HG02885 (cell line): Measurements from ENCODE around the gene CERS3.
"Not testable (repeated sequence)": the region's sequence is repeated elsewhere in the genome, so short reads cannot be mapped to it uniquely, and the experiment has no call there.

Experiments
- ATAC-seq: cut with Tn5 transposase; IDR thresholded peaks from one replicate; pipeline ENCODE4 v1.9.1; 2021; ENCODE audit warnings: mild to moderate bottlenecking; ENCODE audit not compliant: unreplicated experiment, poor library complexity

The CERS3 gene

GRCh38 chr15:100471933-100472332 is 56.8 kb downstream of the CERS3 start:
- no peak for ATAC-seq

- no peak for ATAC-seq
These were observed 60.5 kb downstream of the CERS3 start for GRCh38 chr15:100468285-100468684.

- ATAC-seq, result no peak
These were observed 62.7 kb downstream of the CERS3 start for GRCh38 chr15:100466073-100466472.

- ATAC-seq, result peak; percentile 67
These were observed 63.9 kb downstream of the CERS3 start for GRCh38 chr15:100464888-100465287.

DNA sequence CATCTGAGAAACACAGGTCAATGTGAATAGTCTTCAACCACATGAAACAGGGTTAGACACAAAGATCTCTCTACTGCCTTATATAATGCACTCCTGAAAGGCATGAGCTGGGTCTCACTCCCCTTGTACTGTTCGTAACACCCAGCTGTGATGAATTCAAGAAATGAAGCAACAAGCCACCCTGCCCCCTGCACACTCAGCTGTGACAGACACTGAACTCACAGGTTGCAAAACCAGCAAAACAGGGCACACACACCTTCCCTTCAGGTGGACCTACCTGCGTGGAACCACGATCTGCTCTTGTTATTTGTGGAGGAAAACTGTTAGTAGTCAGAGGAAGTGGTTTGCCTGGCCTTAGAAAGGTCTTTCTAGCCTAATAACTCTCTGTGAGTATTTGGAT is 64.5 kb downstream of the CERS3 start:
- no peak for ATAC-seq

- no peak for ATAC-seq
These were observed 65.2 kb downstream of the CERS3 start for GRCh38 chr15:100463515-100463914.

DNA sequence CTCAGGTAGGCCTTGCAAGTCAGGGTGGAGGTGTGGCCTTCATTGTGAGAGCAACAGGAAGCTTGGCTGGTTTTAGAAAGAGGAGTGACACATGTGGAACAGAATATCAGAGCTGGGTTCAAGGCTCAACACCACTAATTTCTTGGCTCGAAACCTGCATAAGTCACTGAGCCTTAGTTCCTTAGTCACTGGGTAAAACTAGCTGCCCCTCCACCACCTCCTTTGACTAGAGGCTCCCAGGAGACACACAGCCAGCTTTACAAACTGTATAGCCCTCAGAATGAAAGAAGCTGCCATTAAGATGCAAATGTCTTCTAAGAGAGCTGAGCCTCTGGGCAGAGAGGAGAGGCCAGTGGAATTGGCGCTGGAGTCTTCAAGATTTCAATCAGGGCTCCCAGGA is 67.7 kb downstream of the CERS3 start:
- ATAC-seq, result peak; percentile 34

- no peak for ATAC-seq
These were observed 71.5 kb downstream of the CERS3 start for GRCh38 chr15:100457201-100457600.

DNA sequence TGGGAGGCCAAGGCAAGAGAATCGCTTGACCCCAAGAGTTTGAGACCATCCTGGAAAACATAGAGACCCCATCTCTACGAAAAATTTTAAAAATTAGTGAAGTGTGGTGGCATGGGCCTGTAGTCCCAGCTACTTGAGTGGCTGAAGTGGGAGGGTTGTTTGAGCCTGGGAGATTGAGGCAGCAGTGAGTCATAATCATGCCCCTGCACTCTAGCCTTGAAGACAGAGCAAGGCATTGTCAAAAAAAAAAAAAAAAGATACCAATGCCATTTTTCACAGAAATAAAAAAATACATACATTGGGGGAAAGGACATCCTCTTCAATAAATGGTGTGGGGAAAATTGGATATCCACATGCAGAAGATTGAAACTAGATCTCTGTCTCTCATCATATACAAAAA is 74.6 kb downstream of the CERS3 start:
- no peak for ATAC-seq

- ATAC-seq, result no peak
These were observed 80.3 kb downstream of the CERS3 start for GRCh38 chr15:100448481-100448880.

DNA sequence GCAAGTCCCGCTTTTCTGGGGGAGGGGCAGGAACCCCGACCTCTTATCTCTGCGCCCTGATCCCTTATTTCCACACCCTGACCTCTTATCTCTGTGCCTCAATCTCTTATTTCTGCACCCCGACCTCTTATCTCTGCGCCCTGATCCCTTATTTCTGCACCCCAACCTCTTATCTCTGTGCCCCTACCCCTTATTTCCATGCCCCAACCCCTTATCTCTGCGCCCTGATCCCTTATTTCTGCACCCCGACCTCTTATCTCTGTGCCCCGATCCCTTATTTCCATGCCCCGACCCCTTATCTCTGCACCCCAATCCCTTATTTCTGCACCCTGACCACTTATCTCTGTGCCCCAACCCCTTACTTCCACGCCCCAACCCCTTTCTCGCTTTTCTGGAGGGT is 87.7 kb downstream of the CERS3 start:
- not testable (repeated sequence) for ATAC-seq

DNA sequence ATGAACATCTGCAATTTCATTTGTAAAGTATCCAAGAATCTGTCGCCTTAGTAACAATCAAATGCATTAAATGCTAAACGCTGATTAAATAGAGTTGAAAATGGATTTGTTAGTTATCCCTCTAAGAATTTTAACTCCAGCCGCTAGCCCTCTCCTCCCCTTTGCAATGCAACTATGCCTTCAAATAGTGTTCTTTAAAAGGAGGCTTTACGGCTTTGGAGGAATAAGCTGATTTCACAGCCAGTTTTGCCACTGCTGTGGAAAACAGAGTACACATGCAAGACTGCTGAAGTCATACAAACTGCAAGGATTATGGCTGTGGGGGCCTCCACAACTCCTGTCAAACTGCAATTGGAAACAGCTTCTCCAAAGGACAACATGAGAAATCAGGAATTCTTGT is 89.2 kb downstream of the CERS3 start:
- ATAC-seq, result no peak

GRCh38 chr15:100438570-100438969 is 90.2 kb downstream of the CERS3 start:
- peak; percentile 66 for ATAC-seq

DNA sequence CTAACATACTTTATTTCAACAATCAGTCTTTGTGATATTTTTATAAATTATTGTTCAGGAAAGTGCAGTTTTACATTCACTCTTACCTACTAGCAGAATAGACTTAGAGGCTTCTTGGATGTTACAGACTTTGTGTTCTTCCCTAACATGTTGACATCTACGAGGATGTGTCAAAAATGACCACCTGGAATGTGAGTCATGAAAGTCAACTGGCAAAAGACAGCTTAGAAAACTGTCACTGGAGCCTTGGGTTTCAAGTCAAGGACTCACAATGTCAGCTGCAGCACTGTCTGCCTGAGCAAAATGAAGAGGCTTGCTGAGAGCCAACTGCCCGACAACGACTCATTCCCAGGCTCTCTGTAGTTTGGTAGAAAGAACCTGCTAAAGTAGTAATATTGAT is 91.5 kb downstream of the CERS3 start:
- ATAC-seq, result no peak

GRCh38 chr15:100434561-100434960 is 94.2 kb downstream of the CERS3 start:
- ATAC-seq, result no peak

- no peak for ATAC-seq
These were observed 94.7 kb downstream of the CERS3 start for GRCh38 chr15:100434038-100434437.

GRCh38 chr15:100433304-100433703 is 95.4 kb downstream of the CERS3 start:
- ATAC-seq, result no peak

GRCh38 chr15:100430411-100430810 is 98.3 kb downstream of the CERS3 start:
- ATAC-seq, result no peak

GRCh38 chr15:100429116-100429728 is 99.5 kb downstream of the CERS3 start:
- ATAC-seq, result no peak

DNA sequence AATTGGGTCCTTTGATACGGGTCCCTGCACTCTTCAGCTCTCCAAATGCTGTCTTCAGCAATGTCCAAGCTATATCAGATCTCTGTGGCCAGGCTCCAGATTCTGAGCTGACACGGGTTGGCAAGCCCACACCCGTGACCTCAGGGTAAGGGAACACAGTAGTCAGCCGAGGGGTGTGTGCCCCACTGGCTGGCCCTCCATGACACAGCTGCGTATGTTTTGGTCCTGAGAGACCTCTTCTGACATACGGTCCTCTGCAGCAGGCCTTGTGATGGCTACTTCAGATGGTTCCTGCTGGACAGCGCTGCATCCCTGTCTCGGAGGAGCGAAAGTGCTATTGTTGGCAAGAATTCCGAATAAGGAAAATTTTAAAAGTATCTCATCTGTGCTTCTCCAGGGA is 101.8 kb downstream of the CERS3 start:
- no peak for ATAC-seq

DNA sequence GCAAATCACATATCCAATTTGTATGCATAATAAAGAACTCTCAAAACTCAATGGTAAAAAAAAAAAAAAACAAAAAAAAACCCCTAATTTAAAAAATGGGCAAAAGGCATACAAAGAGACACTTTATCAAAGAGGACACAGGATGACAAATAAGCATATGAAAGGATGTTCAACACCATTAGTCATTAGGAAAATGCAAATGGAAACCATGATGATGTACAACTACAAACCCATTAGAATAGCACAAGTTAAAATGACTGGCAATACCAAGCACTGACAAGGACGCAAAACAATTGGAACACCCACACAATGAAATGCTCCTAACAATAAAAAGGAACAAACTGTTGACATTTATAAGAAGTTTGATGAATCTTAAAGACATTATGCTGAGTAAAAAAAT is 123.6 kb downstream of the CERS3 start:
- no peak for ATAC-seq

DNA sequence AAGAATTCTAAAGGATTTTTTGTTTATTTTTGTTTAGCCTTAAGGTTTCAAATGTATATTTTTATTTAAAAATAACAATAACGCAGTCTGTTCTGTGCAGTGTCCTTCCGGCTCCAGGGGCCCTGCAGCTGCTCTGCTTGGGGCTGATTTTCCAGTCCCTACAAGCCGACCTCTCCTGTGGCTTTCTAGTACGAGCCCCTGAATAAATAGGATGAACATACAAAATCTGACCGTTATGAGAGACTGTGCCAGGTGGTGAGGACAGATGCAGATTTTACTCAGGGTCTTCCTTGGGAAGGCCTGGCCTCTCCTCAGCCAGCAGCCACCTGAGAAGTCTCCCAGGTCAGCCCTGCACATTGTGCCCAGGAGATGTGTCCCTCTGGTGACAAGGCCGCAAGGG is 127.8 kb downstream of the CERS3 start:
- no peak for ATAC-seq
